Epithelial cell of proximal tubule (primary cell): ENCODE data around the gene ZNF154. TPM values are rescaled to one million over a fixed set of nuclear protein-coding genes. Genes with fewer than 3 reads are reported as not detected.

ENCODE experiments used
- DNase-seq: peaks from one replicate; pipeline ENCODE4 v3.0.0-alpha.2; 2011; ENCODE audit warnings: low read depth
- H3K4me3 ChIP-seq: 2 replicates; pipeline ENCODE4 v1.5.1; 2011; ENCODE audit warnings: low read depth, mild to moderate bottlenecking, low read length
- CTCF ChIP-seq: conservative IDR thresholded peaks from 2 replicates; pipeline ENCODE4 v1.5.1; 2012; ENCODE audit warnings: low read depth, mild to moderate bottlenecking, low read length
- total RNA-seq: library from RNA; depleted of rRNA; stranded (reverse); fragments of >200 nt; gene quantifications from 2 replicates; pipeline ENCODE4 v1.2.3, GENCODE V29; 2015

Gene ZNF154
- 1.4 and 2.1 TPM in 2 replicates for total RNA-seq

DNA sequence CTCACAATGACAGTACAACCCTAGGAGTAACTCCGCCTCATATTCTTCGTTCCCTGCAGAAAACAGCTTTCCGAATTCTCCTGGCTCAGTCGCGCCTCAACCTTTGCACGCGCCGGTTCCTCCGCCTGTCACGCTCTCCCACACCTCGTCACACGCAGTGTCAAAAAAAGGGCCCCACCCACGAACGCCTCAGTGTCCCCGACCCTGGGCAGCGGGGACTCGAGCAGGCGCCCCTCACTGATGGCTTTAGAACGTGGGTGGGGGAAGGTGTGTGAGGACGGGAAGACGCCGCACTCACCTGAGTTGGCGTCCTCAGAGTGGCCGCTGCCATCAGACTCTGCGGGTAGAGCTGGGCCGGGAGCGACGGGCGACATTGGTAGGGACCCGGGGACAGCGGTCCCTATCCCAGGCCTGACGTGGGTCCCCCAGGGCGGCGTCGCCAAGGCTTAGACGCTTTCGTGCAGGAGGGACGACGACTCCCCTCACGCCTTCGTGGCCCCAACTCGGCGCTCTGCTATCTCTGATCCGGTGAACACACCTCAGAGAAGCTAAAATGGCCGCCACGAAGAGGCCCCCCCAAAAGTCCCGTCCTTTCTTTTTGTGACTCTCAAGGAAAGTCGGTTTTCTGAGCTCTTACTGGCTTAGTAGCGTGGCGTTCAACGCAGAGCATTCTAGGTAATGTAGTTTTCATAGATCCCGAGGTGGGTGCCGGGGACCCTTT lies at the start of gene ZNF154:
ZNF154 (minus strand) TSS at position 564 of the 721 bp plus-strand sequence; CDS start at position 331, 233 bp downstream.
- DNase-seq = no peak
- peak within 1 kb of the TSS; percentile 63 for H3K4me3 ChIP-seq
- no peak for TF ChIP-seq CTCF

GRCh38 chr19:57757941-57758340 lies 48.9 kb upstream of the ZNF154 start:
- no peak overlapping the region for H3K4me3 ChIP-seq
- DNase-seq = no peak
- no peak for TF ChIP-seq CTCF

DNA sequence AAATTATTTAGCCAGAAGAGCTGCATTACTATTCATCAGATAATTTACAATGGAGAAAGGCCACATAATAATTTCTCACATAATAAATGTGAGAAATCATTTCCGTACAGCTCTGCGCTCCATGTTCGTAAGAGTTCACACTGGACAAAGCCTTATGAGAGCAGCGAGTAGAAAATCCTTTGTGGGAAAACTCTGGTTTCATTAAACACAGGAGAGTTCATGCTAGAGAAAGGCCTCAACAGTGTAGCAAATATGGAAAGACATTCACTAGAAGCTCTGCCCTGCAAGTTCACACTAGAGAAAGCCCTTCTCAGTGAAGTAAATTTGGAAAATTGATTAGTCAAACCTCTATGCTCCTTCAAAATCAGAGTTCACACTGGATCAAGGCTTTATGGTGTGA lies 46.0 kb upstream of the ZNF154 start:
- DNase-seq = no peak
- no peak overlapping the region for H3K4me3 ChIP-seq
- no peak for TF ChIP-seq CTCF

DNA sequence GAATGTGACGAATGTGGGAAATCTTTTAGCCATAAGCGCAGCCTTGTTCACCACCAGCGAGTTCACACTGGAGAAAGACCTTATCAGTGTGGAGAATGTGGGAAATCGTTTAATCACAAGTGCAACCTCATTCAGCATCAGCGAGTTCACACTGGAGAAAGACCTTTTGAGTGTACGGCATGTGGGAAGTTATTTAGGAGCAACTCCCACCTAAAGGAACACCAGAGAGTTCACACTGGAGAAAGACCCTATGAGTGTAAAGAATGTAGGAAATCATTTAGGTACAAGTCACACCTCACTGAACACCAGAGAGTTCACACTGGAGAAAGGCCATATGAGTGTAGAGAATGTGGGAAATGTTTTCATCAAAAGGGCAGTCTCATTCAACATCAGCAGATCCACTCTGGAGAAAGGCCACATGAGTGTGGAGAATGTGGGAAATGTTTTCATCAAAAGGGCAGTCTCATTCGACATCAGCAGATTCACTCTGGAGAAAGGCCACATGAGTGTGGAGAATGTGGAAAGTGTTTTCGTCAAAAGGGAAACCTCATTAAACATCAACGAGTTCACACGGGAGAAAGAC lies 45.2 kb upstream of the ZNF154 start:
- H3K4me3 ChIP-seq = no peak overlapping the region
- TF ChIP-seq CTCF = no peak
- no peak for DNase-seq

DNA sequence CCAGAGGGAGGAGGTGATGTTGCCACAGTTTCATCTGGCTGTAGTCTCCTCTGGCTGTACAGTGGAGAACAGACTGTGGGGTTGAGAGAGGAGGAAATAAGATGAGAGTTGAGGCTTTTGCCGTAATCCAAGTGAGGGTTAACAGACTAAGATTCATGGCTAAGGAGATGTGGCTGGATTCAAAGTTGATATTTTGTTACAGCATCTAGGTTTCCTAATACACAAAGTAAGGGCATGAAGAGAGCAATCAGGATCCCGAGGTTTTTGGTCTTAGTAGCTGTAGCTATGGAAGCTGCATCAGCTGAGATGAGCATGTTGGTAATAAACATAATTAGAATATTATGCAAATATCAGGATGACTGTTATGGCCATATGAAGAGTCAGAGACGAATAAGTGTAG lies 39.0 kb upstream of the ZNF154 start:
- DNase-seq = no peak
- TF ChIP-seq CTCF = no peak
- peak overlapping the region; percentile 91 for H3K4me3 ChIP-seq

- TF ChIP-seq CTCF = no peak
- peak overlapping the region; percentile 91 for H3K4me3 ChIP-seq
- DNase-seq = no peak
Observed at GRCh38 chr19:57747472-57747807, 38.4 kb upstream of the ZNF154 start.
